ENCODE measurements around the gene MACROD2. TPM values are rescaled to one million over a fixed set of nuclear protein-coding genes. Genes with fewer than 3 reads are reported as not detected.

Gene MACROD2
- polyA plus RNA-seq, 1 donor from 2014 or later: 23.2 TPM

GRCh38 chr20:14707865-14708596 lies 712.7 kb downstream of the MACROD2 start:
- Histone ChIP-seq H3K9me3 (ENCODE audit: low read length) (no peaks in the 10 kb centered on the region), H3K9me2 (ENCODE audit: insufficient read depth, low read length) (no peaks in the 10 kb centered on the region), H3K27me3 (ENCODE audit: insufficient read depth, low read depth, low read length) (no peaks in the 10 kb centered on the region), H3K4me2 (ENCODE audit: low read length) (no peak overlapping the region), H3K27ac (ENCODE audit: low read length) (no peak overlapping the region), H3F3A (ENCODE audit: insufficient read depth, low read length, poor library complexity, severe bottlenecking) (no peaks in the 10 kb centered on the region), H3K79me2 (replicated peaks; ENCODE audit: insufficient read depth, low read length) (no peaks in the 10 kb centered on the region), H2AFZ (ENCODE audit: low read depth, low read length) (no peak overlapping the region), H3K9ac (ENCODE audit: low read length) (no peak overlapping the region), H4K20me1 (ENCODE audit: insufficient read depth) (no peaks in the 10 kb centered on the region), H3K4me3 (ENCODE audit: low read length) (no peak overlapping the region), H3K36me3 (ENCODE audit: insufficient read depth, low read length) (no peaks in the 10 kb centered on the region)
- no peak for TF ChIP-seq EP300 (conservative IDR thresholded peaks at IDR 0.05; ENCODE audit: poor library complexity, severe bottlenecking)
- no peak for TF ChIP-seq POLR2AphosphoS5 (IDR thresholded peaks at IDR 0.05)
- no peak for TF ChIP-seq RAD21 (conservative IDR thresholded peaks at IDR 0.05)
- no peak for TF ChIP-seq REST (IDR thresholded peaks at IDR 0.05; ENCODE audit: borderline replicate concordance)
- TF ChIP-seq TAF1 (IDR thresholded peaks at IDR 0.05; ENCODE audit: low read depth): no peak
- TF ChIP-seq SMC3 (conservative IDR thresholded peaks at IDR 0.05; ENCODE audit: poor library complexity): no peak
- TF ChIP-seq CTCF (IDR thresholded peaks at IDR 0.05; ENCODE audit: poor library complexity, severe bottlenecking): no peak
- TF ChIP-seq EZH2 (IDR thresholded peaks at IDR 0.05; ENCODE audit: borderline replicate concordance, insufficient read depth, low read length, poor library complexity, severe bottlenecking): no peak
- no peak for TF ChIP-seq MXI1 (conservative IDR thresholded peaks at IDR 0.05; ENCODE audit: poor library complexity, severe bottlenecking)

GRCh38 chr20:14709439-14709838 lies 714.1 kb downstream of the MACROD2 start:
- Histone ChIP-seq H3K9me3 (ENCODE audit: low read length) (no peaks in the 10 kb centered on the region), H3F3A (ENCODE audit: insufficient read depth, low read length, poor library complexity, severe bottlenecking) (no peaks in the 10 kb centered on the region), H3K79me2 (replicated peaks; ENCODE audit: insufficient read depth, low read length) (no peaks in the 10 kb centered on the region), H3K9ac (ENCODE audit: low read length) (no peak overlapping the region), H3K36me3 (ENCODE audit: insufficient read depth, low read length) (no peaks in the 10 kb centered on the region), H3K4me2 (ENCODE audit: low read length) (no peak overlapping the region), H3K27me3 (ENCODE audit: insufficient read depth, low read depth, low read length) (no peaks in the 10 kb centered on the region), H3K9me2 (ENCODE audit: insufficient read depth, low read length) (no peaks in the 10 kb centered on the region), H2AFZ (ENCODE audit: low read depth, low read length) (no peak overlapping the region), H3K4me3 (ENCODE audit: low read length) (no peak overlapping the region), H3K27ac (ENCODE audit: low read length) (no peak overlapping the region), H4K20me1 (ENCODE audit: insufficient read depth) (no peaks in the 10 kb centered on the region)
- TF ChIP-seq EZH2 (IDR thresholded peaks at IDR 0.05; ENCODE audit: borderline replicate concordance, insufficient read depth, low read length, poor library complexity, severe bottlenecking) (no peak), MXI1 (conservative IDR thresholded peaks at IDR 0.05; ENCODE audit: poor library complexity, severe bottlenecking) (no peak)
